Fibroblast of the aortic adventitia (primary cell): ENCODE measurements around the gene GPC6. TPM values are rescaled to one million over a fixed set of nuclear protein-coding genes. Genes with fewer than 3 reads are reported as not detected.
A peak's percentile ranks its signal among the peaks of the same experiment; 100 is the strongest.

Experiments
- DNase-seq: peaks from one replicate; pipeline ENCODE4 v3.0.0-alpha.2; 2010; ENCODE audit warnings: low read depth
- H3K4me3 ChIP-seq: 2 replicates; pipeline ENCODE4 v1.5.1; 2011; ENCODE audit warnings: low read depth, mild to moderate bottlenecking, control low read depth, low read length, moderate library complexity
- CTCF ChIP-seq: IDR thresholded peaks from 2 replicates; pipeline ENCODE4 v1.5.1; 2011; ENCODE audit warnings: mild to moderate bottlenecking, low read length, control low read depth, inconsistent platforms; ENCODE audit not compliant: insufficient read depth
- total RNA-seq: library from RNA; depleted of rRNA; stranded (reverse); fragments of >200 nt; gene quantifications from 2 replicates; pipeline ENCODE4 v1.2.3, GENCODE V29; 2012; ENCODE audit warnings: low replicate concordance

The GPC6 gene
- total RNA-seq, 1 donor = 92.6 TPM

DNA sequence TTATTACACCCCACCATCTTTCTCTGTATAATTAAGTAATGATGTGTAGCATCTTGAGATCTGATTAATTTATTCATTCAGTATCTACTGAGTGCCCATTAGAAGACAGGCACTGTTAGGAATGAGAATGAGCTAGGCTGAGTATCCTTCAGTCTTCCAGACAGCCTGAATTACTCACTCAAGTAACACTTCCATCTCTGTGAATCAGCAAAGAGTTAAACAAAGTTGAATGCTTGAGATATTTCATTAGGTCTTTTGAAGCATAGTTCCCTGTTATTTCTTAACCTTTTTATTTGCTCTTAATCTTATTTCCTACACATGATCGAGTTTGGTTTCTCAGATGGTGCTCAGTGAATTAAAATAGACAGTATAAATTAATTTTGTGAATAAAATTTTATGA, 839.1 kb downstream of the GPC6 start:
- no peak for TF ChIP-seq CTCF
- no peak overlapping the region for H3K4me3 ChIP-seq
- no peak for DNase-seq

DNA sequence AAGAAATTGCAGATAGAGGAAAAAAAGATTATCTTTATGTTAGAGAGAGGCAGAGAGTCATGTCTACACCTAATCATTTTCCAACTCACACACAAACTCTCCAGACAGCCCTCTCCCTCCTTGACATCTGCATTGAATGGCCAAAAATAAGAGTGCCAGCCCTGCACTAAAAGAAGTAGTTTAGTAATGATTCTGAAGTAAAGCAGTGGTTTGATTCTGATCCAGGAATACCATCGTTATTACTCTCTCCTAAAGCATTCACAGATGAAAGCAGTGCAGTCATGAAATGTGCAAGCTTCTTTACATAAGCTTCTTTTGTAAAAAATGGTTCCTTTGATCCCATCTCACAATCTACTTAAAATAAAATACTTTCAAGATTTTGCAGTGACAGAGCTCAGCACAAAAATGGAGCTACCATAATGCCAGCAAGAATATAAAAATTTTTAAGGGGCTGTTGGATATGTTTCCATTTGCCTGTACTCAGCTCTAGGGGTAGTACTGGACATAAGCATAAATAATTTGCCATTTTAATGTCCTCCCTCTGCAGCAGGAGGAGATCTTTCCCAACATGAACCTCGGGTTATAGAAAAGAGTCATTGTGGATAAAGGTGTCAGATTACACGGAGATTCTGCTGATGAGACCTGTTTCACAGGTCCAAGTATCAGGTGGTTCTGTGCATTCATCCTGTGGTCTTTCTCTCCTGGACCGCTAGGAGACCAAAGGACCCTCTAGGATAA, 846.6 kb downstream of the GPC6 start:
- H3K4me3 ChIP-seq = no peak overlapping the region
- DNase-seq = peak; percentile 96
- TF ChIP-seq CTCF = no peak

- DNase-seq = peak; percentile 58
- no peak overlapping the region for H3K4me3 ChIP-seq
- TF ChIP-seq CTCF = no peak
These were observed 853.3 kb downstream of the GPC6 start for GRCh38 chr13:94079876-94080275.

DNA sequence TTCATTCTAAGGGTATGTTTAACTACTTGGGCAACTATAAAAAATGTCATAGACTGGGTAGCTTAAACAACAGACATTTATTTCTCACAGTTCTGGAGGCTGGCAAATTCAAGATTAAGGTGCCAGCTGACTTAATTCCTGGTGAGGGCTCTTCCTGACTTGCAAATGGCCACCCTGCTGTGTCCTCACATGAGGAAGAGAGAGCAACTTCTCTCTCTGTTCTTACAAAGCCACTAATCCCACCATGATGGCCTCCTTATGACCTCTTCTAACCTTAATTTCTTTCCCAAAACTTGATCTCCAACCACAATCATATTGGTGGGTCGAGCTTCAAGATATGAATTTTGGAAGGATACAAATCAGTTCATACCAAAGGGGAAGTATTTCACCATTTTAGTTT, 853.9 kb downstream of the GPC6 start:
- DNase-seq = no peak

DNA sequence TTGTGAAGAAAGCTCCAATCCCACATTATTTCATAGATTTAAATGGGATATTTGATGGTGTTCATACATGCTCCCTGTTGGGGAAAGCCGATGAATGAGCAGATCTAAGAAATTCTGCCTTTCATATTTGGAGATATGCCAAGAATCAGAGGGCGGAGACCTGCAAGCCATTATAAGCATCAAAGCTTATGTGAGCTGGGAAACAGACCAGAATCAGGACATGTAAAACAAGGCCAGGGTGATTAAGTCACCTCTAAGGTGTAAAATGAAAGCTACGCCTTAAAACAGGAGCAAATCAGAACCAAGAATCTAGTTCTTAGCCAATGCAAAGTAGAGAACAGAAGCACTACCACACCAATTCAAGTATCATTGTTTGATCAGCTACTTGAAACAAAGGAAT, 860.5 kb downstream of the GPC6 start:
- TF ChIP-seq CTCF = no peak
- no peak overlapping the region for H3K4me3 ChIP-seq
- DNase-seq = peak; percentile 19

More for the DNA sequence above, 853.9 kb downstream of the GPC6 start:
- TF ChIP-seq CTCF = no peak
- H3K4me3 ChIP-seq = no peak overlapping the region

DNA sequence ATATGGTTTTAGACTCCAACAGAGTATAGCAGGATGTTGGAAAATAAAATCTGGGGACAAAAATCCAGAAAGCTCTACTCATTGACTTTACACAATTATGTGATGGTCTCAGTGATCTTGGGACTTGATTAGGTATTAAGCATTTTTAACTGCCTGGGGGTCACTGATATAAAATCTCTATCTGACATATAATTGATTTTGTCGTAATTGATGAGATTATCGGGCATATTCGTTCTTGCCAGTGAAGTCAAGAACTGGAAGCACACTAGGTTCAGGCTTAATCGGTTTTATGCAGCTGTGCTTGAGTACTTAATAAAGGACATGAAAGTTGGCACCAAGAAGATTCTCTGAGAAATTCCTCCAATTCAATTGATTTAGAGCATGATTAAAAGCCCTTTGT, 862.1 kb downstream of the GPC6 start:
- TF ChIP-seq CTCF = no peak
- DNase-seq = no peak
- H3K4me3 ChIP-seq = no peak overlapping the region
